PC-3 (cell line): ENCODE data around the gene SLC35F3.

Source experiments
- EZH2 ChIP-seq: fragments of 300-600 bp; sonication (generic); IDR thresholded peaks from one replicate; pipeline ENCODE4 v1.6.1; 2017; ENCODE audit warnings: antibody characterized with exemption, mild to moderate bottlenecking, low read length; ENCODE audit not compliant: unreplicated experiment
- EZH2phosphoT487 ChIP-seq: fragments of 300-600 bp; sonication (generic); IDR thresholded peaks from 2 replicates; pipeline ENCODE4 v1.6.1; 2018; ENCODE audit warnings: mild to moderate bottlenecking, antibody characterized with exemption, low read length, borderline replicate concordance
- TF ChIP-seq, protein P1 (sequence below): fragments of 300-600 bp; sonication (generic); conservative IDR thresholded peaks from 2 replicates; pipeline ENCODE4 v1.5.1; 2017; ENCODE audit warnings: antibody characterized with exemption, low read depth, mild to moderate bottlenecking, low read length

GRCh38 chr1:234270581-234271242 lies 366.2 kb downstream of the SLC35F3 start:
- TF ChIP-seq, protein P1, sequence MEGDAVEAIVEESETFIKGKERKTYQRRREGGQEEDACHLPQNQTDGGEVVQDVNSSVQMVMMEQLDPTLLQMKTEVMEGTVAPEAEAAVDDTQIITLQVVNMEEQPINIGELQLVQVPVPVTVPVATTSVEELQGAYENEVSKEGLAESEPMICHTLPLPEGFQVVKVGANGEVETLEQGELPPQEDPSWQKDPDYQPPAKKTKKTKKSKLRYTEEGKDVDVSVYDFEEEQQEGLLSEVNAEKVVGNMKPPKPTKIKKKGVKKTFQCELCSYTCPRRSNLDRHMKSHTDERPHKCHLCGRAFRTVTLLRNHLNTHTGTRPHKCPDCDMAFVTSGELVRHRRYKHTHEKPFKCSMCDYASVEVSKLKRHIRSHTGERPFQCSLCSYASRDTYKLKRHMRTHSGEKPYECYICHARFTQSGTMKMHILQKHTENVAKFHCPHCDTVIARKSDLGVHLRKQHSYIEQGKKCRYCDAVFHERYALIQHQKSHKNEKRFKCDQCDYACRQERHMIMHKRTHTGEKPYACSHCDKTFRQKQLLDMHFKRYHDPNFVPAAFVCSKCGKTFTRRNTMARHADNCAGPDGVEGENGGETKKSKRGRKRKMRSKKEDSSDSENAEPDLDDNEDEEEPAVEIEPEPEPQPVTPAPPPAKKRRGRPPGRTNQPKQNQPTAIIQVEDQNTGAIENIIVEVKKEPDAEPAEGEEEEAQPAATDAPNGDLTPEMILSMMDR = no peak
- no peak for TF ChIP-seq EZH2
- TF ChIP-seq EZH2phosphoT487 = no peak
